Measurements from ENCODE around the gene ENAH. TPM values are rescaled to one million over a fixed set of nuclear protein-coding genes. Genes with fewer than 3 reads are reported as not detected.

ENAH gene
- total RNA-seq, 4 donors from 2014 or later: 28.4 to 53.3 (median 32.6) TPM

GRCh38 chr1:225522588-225523262 is 130.2 kb downstream of the ENAH start:
- no peak for TF ChIP-seq CTCF (IDR thresholded peaks at IDR 0.05; ENCODE audit: low read depth)

- TF ChIP-seq CTCF (IDR thresholded peaks at IDR 0.05; ENCODE audit: low read depth): no peak
Measured at GRCh38 chr1:225520587-225521227, 132.2 kb downstream of the ENAH start.

GRCh38 chr1:225519166-225519863 is 133.6 kb downstream of the ENAH start:
- TF ChIP-seq CTCF (IDR thresholded peaks at IDR 0.05; ENCODE audit: low read depth): no peak

- TF ChIP-seq CTCF (IDR thresholded peaks at IDR 0.05; ENCODE audit: low read depth): no peak
Measured at GRCh38 chr1:225517697-225518096, 135.2 kb downstream of the ENAH start.

GRCh38 chr1:225517221-225517620 is 135.7 kb downstream of the ENAH start:
- TF ChIP-seq CTCF (IDR thresholded peaks at IDR 0.05; ENCODE audit: low read depth): no peak

- TF ChIP-seq CTCF (IDR thresholded peaks at IDR 0.05; ENCODE audit: low read depth): no peak
Measured at GRCh38 chr1:225514671-225515081, 138.2 kb downstream of the ENAH start.

GRCh38 chr1:225511828-225512381 is 141.0 kb downstream of the ENAH start:
- TF ChIP-seq CTCF (IDR thresholded peaks at IDR 0.05; ENCODE audit: low read depth): no peak

All from subcutaneous adipose tissue (tissue), 4 donors.